Endodermal cell (in vitro differentiated cells): ENCODE data around the gene CBR1. TPM values are rescaled to one million over a fixed set of nuclear protein-coding genes. Genes with fewer than 3 reads are reported as not detected.

Source experiments
- DNase-seq: peaks from one replicate; pipeline ENCODE4 v3.0.0-alpha.2; 2017
- H3K27ac ChIP-seq: 2 replicates; pipeline ENCODE4 v1.5.1; 2013; ENCODE audit warnings: mild to moderate bottlenecking, low read depth, low read length, moderate library complexity
- H3K27me3 ChIP-seq: 2 replicates; pipeline ENCODE4 v1.6.1; 2013; ENCODE audit warnings: mild to moderate bottlenecking, low read length, moderate library complexity; ENCODE audit not compliant: insufficient read depth, control insufficient read depth, poor library complexity, severe bottlenecking
- H3K36me3 ChIP-seq: 2 replicates; pipeline ENCODE4 v1.7.0; 2013; ENCODE audit warnings: mild to moderate bottlenecking, low read length, moderate library complexity; ENCODE audit not compliant: control insufficient read depth, insufficient read depth
- H3K4me1 ChIP-seq: one replicate; pipeline ENCODE4 v1.7.0; 2013; ENCODE audit warnings: low read length; ENCODE audit not compliant: control insufficient read depth, insufficient read depth
- H3K4me3 ChIP-seq: 2 replicates; pipeline ENCODE4 v1.5.1; 2013; ENCODE audit warnings: mild to moderate bottlenecking, low read length, moderate library complexity
- H3K9ac ChIP-seq: 2 replicates; pipeline ENCODE4 v1.6.1; 2013; ENCODE audit warnings: mild to moderate bottlenecking, low read length, moderate library complexity; ENCODE audit not compliant: poor library complexity, severe bottlenecking; ENCODE audit errors: extremely low read depth
- H3K9me3 ChIP-seq: 2 replicates; pipeline ENCODE4 v1.6.1; 2013; ENCODE audit warnings: mild to moderate bottlenecking, low read length, moderate library complexity; ENCODE audit not compliant: control insufficient read depth
- H3K27ac Mint-ChIP-seq: 2 replicates; pipeline ENCODE4 v1.8.0; 2020; ENCODE audit warnings: mixed read lengths
- H3K27me3 Mint-ChIP-seq: 2 replicates; pipeline ENCODE4 v1.8.0; 2021; ENCODE audit warnings: mild to moderate bottlenecking, mixed read lengths; ENCODE audit not compliant: insufficient read depth
- H3K36me3 Mint-ChIP-seq: 2 replicates; pipeline ENCODE4 v1.8.0; 2020; ENCODE audit warnings: low read depth, mixed read lengths
- H3K4me1 Mint-ChIP-seq: 2 replicates; pipeline ENCODE4 v1.8.0; 2020; ENCODE audit warnings: mixed read lengths
- H3K4me3 Mint-ChIP-seq: 2 replicates; pipeline ENCODE4 v1.8.0; 2020; ENCODE audit warnings: mild to moderate bottlenecking, moderate library complexity, mixed read lengths
- H3K9me3 Mint-ChIP-seq: 2 replicates; pipeline ENCODE4 v1.8.0; 2020; ENCODE audit warnings: mild to moderate bottlenecking, mixed read lengths
- WGBS, 2 experiments: methylation state at CpG; one replicate each; pipeline versions ENCODE4 v1.1.5 to v1.1.7; 2013; ENCODE audit warnings: missing lambda C conversion rate in 2 of 2, mixed read lengths in 1 of 2; ENCODE audit not compliant: insufficient coverage in 1 of 2, insufficient read length in 1 of 2; 5-methylcytosine and 5-hydroxymethylcytosine counted together
- total RNA-seq, 2 donors: library from RNA; stranded (reverse); fragmentation: NEBNext Ultra II Directional in 1 of 2; extraction: Animal tissue kit (Norgen Biotek cat#: 25700) in 1 of 2; gene quantifications; 2 replicates in 1 of 2; 3 replicates in 1 of 2; pipeline ENCODE4 v1.2.1, GENCODE V29; 2021
- TF ChIP-seq, protein P1 (sequence below): fragments of 200-600 bp; sonication (generic); conservative IDR thresholded peaks from 2 replicates; pipeline ENCODE4 v1.5.0; 2021; ENCODE audit warnings: antibody characterized with exemption, mild to moderate bottlenecking

The CBR1 gene
- total RNA-seq, 2 donors from 2014 or later = 0.40 to 15.1 TPM

GRCh38 chr21:36030581-36031189 lies 39.1 kb upstream of the CBR1 start:
- Mint-ChIP-seq H3K4me3 (no peak overlapping the region), H3K36me3 (peaks cover 16% of the 10 kb centered on the region), H3K9me3 (no peaks in the 10 kb centered on the region), H3K27ac (no peak overlapping the region), H3K27me3 (peaks cover 3% of the 10 kb centered on the region), H3K4me1 (peaks cover 11% of the 10 kb centered on the region)
- H3K36me3 ChIP-seq = peaks cover 18% of the 10 kb centered on the region
- no peak for DNase-seq
- TF ChIP-seq, protein P1, sequence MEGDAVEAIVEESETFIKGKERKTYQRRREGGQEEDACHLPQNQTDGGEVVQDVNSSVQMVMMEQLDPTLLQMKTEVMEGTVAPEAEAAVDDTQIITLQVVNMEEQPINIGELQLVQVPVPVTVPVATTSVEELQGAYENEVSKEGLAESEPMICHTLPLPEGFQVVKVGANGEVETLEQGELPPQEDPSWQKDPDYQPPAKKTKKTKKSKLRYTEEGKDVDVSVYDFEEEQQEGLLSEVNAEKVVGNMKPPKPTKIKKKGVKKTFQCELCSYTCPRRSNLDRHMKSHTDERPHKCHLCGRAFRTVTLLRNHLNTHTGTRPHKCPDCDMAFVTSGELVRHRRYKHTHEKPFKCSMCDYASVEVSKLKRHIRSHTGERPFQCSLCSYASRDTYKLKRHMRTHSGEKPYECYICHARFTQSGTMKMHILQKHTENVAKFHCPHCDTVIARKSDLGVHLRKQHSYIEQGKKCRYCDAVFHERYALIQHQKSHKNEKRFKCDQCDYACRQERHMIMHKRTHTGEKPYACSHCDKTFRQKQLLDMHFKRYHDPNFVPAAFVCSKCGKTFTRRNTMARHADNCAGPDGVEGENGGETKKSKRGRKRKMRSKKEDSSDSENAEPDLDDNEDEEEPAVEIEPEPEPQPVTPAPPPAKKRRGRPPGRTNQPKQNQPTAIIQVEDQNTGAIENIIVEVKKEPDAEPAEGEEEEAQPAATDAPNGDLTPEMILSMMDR = no peak
- no peaks in the 10 kb centered on the region for H3K9me3 ChIP-seq
- H3K27ac ChIP-seq = no peak overlapping the region
- no peak overlapping the region for H3K4me3 ChIP-seq
- WGBS, 2 experiments = 87 to 89% methylated on average over 15 to 16 of the region's 16 CpGs
- H3K9ac ChIP-seq = no peak overlapping the region
- no peaks in the 10 kb centered on the region for H3K4me1 ChIP-seq
- H3K27me3 ChIP-seq = no peaks in the 10 kb centered on the region

DNA sequence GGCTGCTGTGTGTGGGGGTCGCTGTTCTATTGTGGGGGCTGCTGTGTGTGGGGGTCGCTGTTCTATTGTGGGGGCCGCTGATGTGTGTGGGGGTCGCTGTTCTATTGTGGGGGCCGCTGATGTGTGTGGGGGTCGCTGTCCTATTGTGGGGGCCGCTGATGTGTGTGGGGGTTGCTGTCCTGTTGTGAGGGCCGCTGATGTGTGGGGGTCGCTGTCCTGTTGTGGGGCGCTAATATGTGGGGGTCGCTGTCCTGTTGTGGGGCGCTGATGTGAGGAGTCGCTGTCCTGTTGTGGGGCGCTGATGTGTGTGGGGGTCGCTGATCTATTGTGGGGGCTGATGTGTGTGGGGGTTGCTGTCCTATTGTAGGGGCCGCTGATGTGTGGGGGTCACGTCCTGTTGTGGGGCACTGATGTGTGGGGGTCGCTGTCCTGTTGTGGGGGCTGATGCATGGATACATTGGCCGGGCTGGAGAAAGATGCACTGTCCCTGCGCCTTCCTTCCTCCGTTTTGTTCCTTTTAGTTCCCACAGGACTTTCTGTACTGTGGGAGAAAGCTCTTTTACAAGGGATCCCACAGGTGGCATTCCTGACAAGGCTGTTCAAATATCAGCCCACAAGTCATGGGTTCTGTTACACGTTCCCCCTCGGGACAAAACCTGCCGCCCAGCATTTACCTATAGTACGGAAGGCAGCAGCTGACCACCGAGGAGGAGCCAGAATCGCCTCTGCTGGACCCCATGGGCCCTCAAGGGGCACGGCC lies 37.0 kb upstream of the CBR1 start:
- no peak overlapping the region for H3K4me3 ChIP-seq
- H3K27ac ChIP-seq = peak overlapping the region; percentile 6
- H3K9me3 Mint-ChIP-seq = no peaks in the 10 kb centered on the region
- no peak overlapping the region for H3K27ac Mint-ChIP-seq
- H3K9me3 ChIP-seq = no peaks in the 10 kb centered on the region
- no peak overlapping the region for H3K4me3 Mint-ChIP-seq
- TF ChIP-seq, protein P1 = no peak
- no peaks in the 10 kb centered on the region for H3K4me1 ChIP-seq
- 92 to 94% methylated on average over 9 to 23 of the region's 28 CpGs for WGBS, 2 experiments
- no peaks in the 10 kb centered on the region for H3K27me3 ChIP-seq
- peaks cover 13% of the 10 kb centered on the region for H3K4me1 Mint-ChIP-seq
- H3K36me3 Mint-ChIP-seq = peaks cover 28% of the 10 kb centered on the region
- peaks cover 35% of the 10 kb centered on the region for H3K36me3 ChIP-seq
- DNase-seq = no peak
- no peaks in the 10 kb centered on the region for H3K27me3 Mint-ChIP-seq
- no peak overlapping the region for H3K9ac ChIP-seq

- no peaks in the 10 kb centered on the region for H3K27me3 ChIP-seq
- Mint-ChIP-seq H3K27me3 (no peaks in the 10 kb centered on the region), H3K36me3 (peaks cover 43% of the 10 kb centered on the region), H3K27ac (peak overlapping the region; percentile 58), H3K4me1 (peaks cover 10% of the 10 kb centered on the region), H3K9me3 (no peaks in the 10 kb centered on the region), H3K4me3 (no peak overlapping the region)
- no peaks in the 10 kb centered on the region for H3K4me1 ChIP-seq
- H3K4me3 ChIP-seq = no peak overlapping the region
- no peaks in the 10 kb centered on the region for H3K9me3 ChIP-seq
- no peak for DNase-seq
- H3K9ac ChIP-seq = no peak overlapping the region
- no peak overlapping the region for H3K27ac ChIP-seq
- TF ChIP-seq, protein P1 = no peak
- WGBS, 2 experiments = 87 to 88% methylated on average over 8 to 16 of the region's 16 CpGs
- H3K36me3 ChIP-seq = peaks cover 50% of the 10 kb centered on the region
Observed at GRCh38 chr21:36034211-36034913, 35.5 kb upstream of the CBR1 start.
